ENCODE data around the gene DOCK3. TPM values are rescaled to one million over a fixed set of nuclear protein-coding genes. Genes with fewer than 3 reads are reported as not detected.
"Not testable (repeated sequence)": the region's sequence is repeated elsewhere in the genome, so short reads cannot be mapped to it uniquely, and the experiment has no call there.

Gene DOCK3
- total RNA-seq, 1 donor from 2014 or later, result 0.72 TPM

DNA sequence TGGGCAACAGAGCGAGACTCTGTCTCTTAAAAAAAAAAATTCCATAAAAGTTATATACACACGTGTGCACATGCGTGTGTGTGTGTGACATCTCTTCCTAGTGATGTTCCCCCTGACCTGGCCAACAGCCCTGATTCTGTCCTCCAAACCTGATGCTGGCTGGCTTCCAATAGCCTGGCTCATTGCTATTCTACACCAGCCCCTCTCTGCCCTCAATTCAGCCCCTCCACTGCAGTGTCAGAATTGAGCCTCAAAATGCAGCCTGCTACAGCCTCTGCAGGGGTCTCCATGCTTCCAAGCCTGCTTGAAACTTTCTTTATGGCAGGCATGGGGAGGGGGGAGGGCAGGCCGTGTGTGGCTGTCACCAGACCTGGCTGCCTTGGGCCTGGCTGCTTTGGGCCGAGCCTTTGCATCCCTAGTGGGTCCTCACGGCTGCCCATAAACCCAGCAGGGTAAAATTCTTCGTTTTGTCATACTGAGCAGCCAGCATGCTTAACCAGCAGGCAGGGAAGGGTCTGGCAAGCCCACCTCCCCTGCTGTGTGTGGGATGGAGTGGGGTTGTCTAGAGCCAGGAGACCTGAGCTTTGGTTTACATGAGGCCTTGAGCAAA is 22.7 kb upstream of the DOCK3 start:
- DNase-seq (ENCODE audit: low spot score), result no peak

DNA sequence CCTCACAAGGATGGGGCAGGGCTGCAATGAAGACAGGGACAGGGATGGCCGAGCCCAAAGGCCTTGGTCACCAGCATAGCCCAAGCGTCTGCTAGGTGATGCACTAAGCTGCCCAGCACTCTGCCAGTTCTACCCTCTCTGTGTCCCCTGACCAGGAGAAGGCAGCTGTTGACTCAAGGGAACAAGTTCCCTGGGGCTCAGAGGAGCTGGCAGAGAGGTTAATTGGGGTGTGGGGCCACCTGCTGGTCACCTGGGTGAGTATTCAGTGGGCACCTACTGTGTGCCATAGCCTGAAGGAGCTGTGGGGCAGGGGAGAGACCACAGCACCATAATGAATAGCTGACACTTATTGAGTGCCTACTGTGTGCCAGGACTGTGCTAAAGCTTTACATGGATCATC is 22.0 kb upstream of the DOCK3 start:
- DNase-seq (ENCODE audit: low spot score), result no peak

DNA sequence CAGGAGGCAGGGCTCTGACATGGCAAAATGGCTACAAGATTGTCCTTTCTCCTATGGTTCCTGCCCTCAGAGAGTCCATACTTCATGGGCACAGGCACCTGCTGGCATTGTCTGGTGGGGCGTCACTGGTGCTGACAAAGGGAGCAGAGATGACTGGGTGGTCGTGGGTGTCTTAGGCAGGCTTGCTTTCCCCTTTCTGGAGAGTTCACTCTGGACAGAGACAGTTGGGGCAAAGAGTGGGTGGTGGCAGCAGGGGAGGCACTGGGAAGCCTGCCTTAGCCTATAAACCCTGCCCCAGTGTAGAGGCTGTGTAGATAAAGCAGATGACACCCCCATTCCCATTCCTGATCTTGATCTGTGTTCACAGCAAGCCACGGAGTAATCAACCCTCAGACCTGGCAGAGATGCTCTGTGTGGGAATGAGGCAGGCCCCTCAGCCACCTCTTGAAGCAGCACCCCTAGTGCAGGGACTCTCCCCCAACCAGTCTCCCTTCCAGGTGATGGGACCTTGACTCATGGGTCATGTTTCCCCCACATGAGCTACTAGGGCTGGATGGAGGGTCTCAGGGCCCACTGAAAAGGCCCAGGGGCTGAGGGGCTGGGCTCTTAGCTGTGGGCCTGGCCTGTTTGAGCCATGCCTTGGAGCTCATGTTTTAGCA is 20.7 kb upstream of the DOCK3 start:
- DNase-seq (ENCODE audit: low spot score), result no peak

DNA sequence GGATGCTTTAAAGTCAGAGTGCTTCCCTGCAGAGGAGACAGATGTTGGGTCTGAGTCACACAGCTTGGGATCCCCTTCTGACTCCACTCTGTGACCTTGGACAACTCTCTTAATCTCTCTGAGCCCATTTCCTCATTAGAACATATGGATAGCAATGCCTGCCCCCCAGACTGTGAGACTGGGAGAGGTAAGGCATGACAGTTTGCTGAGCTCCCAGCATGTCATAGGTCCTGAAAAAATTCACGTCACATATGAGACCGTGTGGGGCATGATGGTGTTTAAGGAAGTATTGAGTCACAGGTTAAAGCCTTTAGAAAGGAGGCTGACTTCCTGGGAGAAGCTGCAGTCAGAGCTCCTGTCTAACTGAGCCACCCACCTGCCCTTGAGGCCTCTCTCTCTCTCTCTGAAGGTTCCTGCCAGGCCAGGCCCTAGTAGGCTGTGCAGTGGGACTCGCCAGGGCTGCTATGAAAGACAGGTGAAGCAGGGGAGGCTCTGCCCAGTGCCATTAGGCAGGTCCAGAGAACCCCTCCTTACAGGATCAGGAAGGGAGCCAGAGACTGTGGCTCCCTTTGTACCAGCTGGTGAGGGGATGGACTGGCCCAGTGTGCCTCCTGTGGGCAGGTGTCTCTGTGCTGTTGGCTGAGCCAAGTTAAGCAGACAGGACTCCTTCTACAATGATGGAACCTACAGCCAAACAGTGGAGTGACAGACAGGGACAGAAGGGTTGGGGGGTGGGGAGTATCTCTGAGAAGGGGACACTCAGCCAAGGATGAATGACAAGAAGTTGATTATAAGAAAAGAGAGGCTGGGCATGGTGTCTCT is 19.5 kb upstream of the DOCK3 start:
- no peak for DNase-seq (ENCODE audit: low spot score)

DNA sequence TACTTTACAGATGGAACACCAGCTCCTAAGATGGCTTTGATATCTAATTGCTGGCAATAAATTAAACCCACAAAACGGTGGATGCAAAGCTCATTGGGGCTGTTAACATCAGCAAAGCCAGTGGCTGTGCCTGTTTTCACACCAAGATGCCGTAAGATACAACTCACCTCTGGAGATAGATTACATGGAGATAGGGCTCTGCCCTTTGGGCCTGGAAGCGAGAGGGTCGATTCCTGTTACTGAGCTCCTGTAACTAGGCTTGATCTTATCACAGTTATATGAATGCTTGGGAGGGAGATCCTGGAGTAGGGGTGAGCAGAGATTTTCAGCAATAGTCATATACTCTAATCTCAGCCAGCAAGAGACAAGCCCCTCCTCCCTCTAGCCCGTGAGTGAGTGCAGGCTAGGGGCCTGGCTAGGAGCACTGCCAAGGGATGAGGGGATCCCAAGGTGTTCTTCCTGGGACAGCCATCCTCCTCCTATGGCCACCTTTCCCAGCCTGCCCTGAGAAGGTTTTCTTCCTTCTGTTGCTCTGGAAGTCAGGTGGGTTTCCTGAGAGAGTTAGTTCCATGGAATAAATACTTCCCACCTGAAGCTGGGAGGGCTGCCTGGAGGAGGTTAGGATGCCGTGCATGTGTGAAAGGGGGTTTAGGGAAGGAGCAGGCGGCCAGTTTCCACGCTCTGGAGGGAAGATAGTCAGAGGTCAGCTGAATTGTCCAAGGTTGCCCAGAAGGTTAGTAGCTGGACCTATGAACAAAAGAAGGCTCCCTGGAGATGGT is 18.1 kb upstream of the DOCK3 start:
- no peak for DNase-seq (ENCODE audit: low spot score)

DNA sequence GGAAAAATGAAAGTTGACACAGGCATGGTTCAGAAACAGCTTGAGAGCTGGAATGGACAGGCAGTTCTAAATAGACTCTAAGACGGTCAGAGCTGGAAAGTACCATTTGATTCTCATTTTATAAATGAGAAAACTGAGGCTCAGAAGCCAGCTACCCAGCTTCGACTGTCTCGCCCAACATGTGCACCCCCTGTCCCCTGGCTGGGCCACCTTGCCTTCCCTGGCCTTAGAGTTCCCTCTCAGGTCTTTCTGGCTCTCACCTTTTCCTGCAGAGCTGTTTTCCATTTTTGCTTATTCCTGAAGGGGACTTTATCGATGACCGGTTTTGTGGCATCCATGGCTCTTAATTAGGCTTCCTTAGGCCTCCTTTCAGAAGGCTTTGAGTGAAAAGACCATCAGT is 17.3 kb upstream of the DOCK3 start:
- DNase-seq (ENCODE audit: low spot score), result no peak

DNA sequence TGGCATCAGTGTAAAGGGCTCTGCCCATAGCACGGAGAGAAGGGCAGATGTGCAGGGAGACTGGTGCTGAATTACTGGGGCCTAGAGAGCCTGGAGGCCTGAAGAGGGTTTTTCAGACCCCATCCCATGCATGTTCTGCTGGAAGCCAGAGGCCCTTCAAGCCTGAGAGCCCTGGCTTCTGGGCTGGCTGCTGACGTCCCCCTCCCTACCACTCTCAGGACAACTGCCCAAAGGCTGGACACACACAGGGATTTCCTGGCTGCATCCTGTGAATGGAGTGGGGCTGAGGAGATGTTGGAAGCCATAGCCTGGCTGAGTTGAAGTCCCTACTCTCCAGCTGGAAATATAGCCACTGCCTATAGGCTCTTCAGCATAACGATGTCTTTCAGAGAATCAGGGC is 16.9 kb upstream of the DOCK3 start:
- no peak for DNase-seq (ENCODE audit: low spot score)

DNA sequence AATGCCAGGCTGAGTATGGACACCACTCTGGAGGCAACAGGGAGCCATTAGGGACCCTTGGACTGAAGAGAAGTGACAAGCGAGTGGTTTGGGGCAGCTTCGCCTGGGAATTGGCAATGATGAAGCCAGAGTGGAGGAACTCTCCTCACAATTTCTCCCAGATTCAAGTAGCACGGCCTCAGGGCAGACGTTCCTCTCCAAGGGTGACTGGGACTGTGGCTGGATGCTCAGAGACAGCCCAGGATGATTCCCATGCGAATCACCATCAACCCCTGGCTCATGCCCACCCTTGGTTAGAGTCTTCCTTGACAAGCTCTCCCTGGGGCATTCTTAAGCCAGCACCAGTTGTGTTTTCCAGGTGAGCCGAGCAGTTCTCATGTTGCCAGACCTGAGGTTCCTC is 16.3 kb upstream of the DOCK3 start:
- no peak for DNase-seq (ENCODE audit: low spot score)

DNA sequence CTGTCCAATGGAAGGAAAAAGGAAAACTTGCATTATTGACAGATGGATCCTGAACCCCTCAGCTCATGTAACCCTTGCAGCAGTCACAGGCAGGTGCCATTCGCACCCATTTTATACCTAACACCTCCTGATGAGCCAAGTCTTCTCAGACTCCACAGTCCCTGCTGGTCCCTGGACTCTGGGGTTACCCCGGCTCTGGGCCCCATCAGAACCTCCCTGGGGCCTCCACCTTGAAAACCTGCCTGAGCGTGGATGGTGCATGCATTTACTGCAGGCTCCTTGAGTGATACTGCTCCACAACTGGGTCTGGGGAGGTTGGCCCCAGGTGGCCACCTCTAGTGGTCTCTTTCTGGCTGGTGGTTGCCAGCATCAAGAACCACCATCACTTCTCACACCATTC is 15.9 kb upstream of the DOCK3 start:
- no peak for DNase-seq (ENCODE audit: low spot score)

DNA sequence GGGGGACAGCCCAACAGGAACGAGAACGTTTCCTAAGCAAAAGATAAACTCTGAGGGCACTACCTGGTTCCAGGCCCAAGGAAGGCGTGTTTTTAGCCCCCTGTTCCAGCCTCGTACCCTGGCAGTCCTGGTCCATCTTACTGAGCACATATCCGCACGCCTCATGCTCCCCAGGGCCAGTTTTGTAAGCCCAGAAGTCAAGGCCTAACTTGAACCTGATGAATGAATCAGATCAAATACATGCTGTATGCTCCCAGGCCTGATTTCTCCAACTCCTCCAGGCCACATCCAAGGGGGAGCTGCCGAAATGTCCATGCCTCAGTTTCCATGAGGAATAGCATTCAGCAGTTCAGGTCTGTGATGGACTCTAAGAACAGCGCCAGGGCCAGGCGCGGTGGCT is 14.3 kb upstream of the DOCK3 start:
- DNase-seq (ENCODE audit: low spot score), result no peak

DNA sequence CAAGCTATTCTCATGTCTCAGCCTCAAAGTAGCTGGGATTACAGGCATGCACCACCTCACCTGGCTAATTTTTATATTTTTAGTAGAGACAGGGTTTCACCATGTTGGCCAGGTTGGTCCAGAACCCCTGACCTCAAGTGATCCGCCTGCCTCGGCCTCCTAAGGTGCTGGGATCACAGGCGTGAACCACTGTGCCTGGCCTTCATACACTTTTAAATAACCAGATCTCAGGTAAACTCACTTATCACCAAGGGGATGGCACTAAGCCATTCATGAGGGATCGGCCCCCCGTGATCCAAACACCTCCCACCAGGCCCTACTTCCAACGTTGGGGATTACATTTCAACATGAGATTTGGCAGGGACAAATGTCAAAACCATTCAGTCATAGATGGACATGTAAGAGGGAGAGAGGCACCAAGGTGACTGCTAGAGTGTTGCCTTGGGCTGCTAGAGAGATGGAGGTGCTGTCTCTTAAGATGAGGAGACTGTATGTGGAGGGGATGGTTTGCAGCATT is 13.3 kb upstream of the DOCK3 start:
- no peak for DNase-seq (ENCODE audit: low spot score)

DNA sequence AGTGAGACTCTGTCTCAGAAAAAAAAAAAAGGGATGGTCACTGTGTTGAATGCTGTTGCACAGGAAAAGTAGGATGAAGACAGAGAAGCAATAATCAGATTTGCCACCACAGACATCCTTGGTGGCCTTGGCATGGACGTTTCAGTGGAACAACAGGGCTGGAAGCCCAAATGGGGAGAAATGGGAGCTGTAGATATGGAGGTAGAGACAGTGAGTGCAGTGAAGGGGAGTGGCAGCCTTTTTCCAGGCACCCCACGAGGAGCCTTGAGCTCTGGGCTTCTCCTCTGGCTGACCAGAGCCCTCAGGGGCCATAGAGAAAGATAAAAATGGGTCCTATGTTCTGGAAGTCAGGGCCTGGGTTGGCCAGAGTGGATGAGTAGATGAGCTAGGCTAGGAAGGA is 12.3 kb upstream of the DOCK3 start:
- DNase-seq (ENCODE audit: low spot score), result no peak

DNA sequence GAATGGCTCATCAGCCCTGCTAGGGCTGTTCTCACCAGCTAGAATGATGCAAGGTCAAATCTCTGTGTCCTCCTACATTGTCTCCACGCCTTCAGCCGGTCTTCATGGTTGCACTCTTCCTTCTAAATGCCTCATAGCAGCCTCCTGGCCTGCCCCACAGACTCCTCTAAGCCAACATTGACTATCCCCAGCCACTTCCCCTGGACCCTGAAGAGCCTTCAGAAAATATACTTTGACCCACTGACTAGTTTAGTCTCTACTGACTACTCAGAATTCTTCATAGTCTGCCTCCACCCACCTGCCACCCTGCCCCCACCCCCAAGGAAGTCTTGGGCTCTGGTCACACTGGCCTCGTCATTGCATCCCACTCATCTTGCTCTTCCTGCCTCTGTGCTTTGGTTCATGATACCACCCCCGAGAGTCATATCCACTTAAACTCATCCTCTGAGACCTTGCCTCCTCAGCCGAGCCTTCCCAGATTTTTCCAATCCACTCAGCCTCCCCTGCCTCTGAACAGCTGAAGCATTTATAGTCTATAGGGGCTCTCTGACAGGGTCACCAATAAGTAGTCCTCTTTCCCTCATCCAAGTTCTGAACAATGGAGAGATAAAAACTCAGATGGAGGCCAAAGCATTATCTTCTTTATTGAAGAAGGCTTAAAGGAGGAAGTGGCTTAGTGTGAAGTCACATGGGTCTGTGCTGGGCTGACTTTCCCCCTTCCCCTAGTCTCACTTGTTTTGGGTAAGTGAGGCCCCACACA is 9.5 kb upstream of the DOCK3 start:
- no peak for DNase-seq (ENCODE audit: low spot score)

DNA sequence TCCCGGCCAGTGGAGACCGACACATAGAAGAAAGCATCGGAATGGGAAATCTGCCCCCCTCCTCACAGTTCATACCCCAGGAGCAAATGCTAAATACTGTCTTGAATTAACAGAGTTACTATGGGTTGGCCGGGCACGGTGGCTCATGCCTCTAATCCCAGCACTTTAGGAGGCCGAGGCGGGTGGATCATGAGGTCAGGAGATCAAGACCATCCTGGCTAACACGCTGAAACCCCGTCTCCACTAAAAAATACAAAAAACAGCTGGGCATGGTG is 8.9 kb upstream of the DOCK3 start:
- DNase-seq (ENCODE audit: low spot score), result not testable (repeated sequence)

DNA sequence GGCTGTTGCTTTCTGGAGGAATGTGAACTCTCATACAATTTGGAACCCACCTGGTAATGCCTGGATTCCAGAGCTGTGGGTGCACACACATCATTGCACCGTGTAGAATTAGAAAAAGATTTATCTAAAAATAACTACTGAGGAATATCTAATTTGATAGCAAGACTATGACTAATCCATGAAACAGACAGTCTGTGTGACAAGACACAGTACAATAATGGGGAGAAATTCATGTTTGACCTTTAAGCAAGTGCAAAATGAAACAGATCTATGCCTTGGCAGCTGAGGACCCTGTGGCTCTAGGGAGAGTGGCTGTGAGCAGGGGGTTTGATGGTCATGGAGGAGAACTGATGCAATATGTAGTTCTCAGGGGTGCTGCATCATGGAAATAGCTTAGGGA is 7.9 kb upstream of the DOCK3 start:
- no peak for DNase-seq (ENCODE audit: low spot score)

DNA sequence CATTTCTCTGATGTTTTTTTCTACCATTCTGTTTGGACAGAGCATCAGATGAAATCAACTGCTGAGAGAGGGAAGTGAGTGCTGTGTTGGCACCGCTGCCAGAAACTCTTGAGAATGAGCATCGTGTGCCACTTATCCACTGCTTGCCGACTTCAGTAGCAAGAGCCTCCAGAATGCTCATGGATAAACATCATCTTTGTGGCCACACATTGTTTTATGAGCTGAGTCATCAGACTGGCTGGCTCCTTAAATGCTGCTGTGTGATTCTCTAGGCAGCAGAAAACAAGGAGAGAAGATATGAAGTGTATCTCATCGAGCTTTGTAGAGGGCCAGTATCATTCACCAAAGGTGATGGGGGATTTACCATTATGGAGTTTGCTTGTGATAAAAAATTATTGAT is 3.4 kb upstream of the DOCK3 start:
- DNase-seq (ENCODE audit: low spot score), result no peak

DNA sequence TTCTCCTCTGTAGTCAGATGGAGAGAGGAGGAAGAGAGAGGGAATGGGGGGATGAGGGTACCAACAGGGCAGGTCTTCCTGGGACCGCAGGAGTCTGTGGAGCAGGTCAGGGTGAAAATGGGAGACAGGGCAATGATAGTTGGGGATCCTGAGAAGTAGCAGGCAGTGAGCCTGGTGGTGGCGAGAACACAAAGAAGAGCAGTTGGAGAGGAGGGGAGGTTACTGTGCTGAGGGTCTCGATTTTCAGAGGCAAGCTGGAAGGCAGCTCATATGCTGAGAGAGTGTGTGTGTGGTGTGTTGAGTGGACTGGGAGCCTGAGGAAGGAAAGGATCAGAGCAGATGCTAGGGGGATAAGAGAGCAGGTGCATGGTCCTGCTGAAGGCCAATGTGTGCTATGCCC is 2.1 kb upstream of the DOCK3 start:
- no peak for DNase-seq (ENCODE audit: low spot score)

DNA sequence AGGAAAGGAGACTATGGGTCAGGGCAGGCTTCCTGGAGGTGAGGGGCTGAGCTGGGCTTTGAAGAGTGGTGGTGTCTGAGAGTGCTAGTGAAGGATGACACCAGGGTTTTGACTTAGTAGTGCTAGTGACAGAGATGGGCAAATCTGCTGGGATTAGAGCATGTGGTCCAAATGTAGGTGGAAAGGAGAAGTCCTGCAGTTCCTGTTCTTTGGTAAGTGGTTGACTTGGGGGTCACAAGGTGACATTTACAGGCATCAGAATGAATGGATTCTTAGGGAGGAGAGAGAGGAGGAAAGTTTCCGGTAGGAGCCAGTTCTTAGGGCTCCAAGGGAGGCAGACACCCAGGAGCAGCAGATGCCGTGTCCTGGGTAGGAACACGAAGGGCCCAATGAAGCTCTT is 796 bp upstream of the DOCK3 start:
- DNase-seq (ENCODE audit: low spot score), result no peak

DNA sequence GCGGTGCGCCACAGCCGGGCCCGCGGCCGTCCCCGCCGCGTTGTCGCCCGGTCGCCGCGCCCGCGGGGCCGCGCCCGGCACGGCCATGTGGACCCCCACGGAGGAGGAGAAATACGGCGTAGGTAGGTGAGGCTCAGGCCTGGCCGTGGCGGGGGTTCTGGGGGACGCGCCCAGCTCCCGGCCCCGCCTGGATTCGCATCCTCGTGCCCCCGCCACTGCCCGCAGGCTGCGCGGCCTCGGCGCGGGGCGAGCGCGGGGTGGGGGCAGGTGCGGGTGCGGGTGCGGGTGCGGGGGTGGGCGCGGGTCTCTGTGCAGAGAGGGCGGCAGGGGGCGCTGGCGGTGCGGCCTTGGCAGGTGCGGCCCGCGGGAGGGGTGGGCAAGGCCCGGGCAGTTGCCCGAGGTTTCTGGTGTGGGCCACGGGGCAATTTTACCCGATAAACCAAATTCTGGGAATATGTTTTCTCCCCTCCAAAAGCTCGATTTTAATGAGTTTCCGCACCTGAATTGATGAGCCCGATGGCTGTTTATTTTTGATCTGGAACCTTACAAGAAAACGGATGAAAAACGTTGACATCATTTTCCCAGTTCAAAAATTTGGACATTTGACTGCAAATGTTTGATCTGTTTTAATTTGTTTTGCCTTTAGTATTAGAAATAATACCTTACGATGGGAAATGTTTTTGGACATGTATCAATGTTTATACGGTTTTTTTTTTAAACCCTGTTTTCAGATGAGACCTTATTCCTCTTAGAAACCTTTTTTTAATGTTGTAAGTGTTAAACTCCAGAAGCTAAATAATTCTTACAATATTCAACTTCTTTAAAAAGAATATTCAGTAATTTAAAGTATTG is 678 bp downstream of the DOCK3 start:
- no peak for DNase-seq (ENCODE audit: low spot score)

DNA sequence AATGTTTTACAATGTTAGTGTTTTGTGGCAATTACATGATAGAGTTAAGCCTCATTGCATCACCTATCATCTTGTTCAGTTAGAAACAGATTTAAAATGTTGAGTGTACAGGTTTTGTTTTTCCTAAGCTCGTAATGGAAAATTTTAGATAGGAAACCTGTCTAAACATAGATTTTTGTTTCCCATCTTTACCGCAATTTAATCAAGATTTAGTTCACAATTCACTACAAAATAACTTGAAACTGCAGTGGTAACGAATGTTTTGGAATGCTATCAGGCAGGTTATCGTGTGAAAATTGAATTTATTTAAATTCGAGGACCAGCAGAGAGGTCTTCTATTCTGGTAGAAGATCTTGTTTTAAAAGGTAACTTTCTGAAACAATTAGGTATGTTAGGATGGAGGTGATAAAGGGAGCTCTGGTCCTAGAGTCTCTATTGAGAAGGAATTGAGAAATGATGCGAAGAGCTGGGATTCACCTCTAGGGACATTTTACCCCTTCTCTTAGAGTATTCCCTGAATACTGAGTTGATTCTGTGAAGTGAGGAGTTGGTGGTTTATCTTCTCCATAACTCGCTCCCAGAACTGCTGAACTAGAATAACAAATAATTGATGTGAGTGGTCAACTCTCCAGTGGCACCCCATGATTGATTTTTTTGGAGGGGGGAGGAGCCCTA is 1.4 kb downstream of the DOCK3 start:
- no peak for DNase-seq (ENCODE audit: low spot score)
